ENCODE data around the gene FLRT2. TPM values are rescaled to one million over a fixed set of nuclear protein-coding genes. Genes with fewer than 3 reads are reported as not detected.

Gene FLRT2
- total RNA-seq, 1 experiment from 2014 or later, result 0.43 TPM

DNA sequence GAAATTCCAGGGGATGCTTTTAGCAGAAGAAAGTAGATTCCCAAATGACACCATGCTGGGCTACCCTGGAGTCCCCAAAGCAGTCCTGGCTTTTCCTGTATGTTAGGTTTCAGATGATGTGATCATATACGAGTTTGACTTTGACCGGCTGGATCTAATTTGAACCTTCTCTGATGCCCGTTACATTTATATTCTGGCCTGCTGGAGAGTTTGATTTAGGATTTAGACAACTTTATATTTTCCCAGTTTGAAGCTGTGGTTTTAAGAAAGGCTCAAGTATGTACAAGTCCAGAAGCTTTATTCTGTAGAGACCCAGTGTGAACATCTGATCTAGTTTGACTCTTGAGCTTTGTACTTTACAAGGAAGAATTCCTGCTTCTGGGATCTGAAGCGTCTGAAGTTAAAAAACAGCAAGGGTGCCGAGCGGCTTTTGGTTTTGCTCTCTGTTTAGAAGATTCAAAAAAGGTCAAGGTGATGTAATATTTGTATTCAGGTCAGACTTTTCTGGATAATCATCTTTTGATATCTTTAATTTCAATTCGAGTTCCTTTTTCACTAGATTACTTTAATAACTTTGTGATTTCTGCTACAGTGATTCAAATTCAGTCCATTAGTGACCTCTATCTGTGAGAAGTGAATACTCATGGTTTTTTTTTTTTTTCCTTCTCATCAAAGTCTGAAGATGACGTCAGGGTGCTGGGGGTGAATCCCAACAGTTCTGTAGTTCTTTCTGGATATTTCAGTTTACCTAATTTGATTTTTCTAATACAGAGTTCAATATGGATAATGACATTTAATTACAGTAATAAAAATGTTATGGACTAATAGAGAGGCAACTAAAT, 6.3 kb downstream of the FLRT2 start:
- no peak overlapping the region for H3K27ac Mint-ChIP-seq (ENCODE audit: unreplicated experiment)

GRCh38 chr14:85536833-85537190, 6.9 kb downstream of the FLRT2 start:
- DNase-seq, result no peak
- no peak for TF ChIP-seq CTCF (IDR thresholded peaks at IDR 0.05; ENCODE audit: insufficient read depth in 1 of 2, low read depth in 1 of 2, low read length in 1 of 2, severe bottlenecking in 1 of 2, unreplicated experiment in 1 of 2)
- no peaks in the 10 kb centered on the region for H3K36me3 Mint-ChIP-seq (ENCODE audit: insufficient read depth, unreplicated experiment)
- Histone ChIP-seq H3K9me3 (no peaks in the 10 kb centered on the region), H3K4me1 (no peaks in the 10 kb centered on the region; the same call in 1 of the 2 replicates), H3K36me3 (ENCODE audit: control insufficient read depth, insufficient read depth, low read length) (no peaks in the 10 kb centered on the region), H3K27me3 (replicated peaks; ENCODE audit: control insufficient read depth, insufficient read depth, low read length) (no peaks in the 10 kb centered on the region), H3K4me3 (ENCODE audit: low read depth, low read length) (no peak overlapping the region)
- BruUV-seq (replicated peaks), result no TSS peak
- ChIA-PET POLR2A (no interaction called here), CTCF (no interaction called here)
- intact Hi-C loops (cut with micrococcal nuclease; ENCODE audit: unreplicated experiment), result no loop called here
- no peaks in the 10 kb centered on the region for H3K27me3 Mint-ChIP-seq (ENCODE audit: insufficient read depth, unreplicated experiment)
- H3K4me3 Mint-ChIP-seq (ENCODE audit: unreplicated experiment), result no peak overlapping the region
- H3K4me1 Mint-ChIP-seq (ENCODE audit: low read depth, unreplicated experiment), result no peaks in the 10 kb centered on the region
- H3K9me3 Mint-ChIP-seq (ENCODE audit: unreplicated experiment), result peaks cover 9% of the 10 kb centered on the region
- H3K27ac Mint-ChIP-seq (ENCODE audit: unreplicated experiment), result no peak overlapping the region

More for the DNA sequence above, 6.3 kb downstream of the FLRT2 start:
- Mint-ChIP-seq H3K4me1 (ENCODE audit: low read depth, unreplicated experiment) (no peaks in the 10 kb centered on the region), H3K4me3 (ENCODE audit: unreplicated experiment) (no peak overlapping the region), H3K36me3 (ENCODE audit: insufficient read depth, unreplicated experiment) (no peaks in the 10 kb centered on the region), H3K27me3 (ENCODE audit: insufficient read depth, unreplicated experiment) (no peaks in the 10 kb centered on the region), H3K9me3 (ENCODE audit: unreplicated experiment) (peaks cover 9% of the 10 kb centered on the region)
- intact Hi-C loops (cut with micrococcal nuclease; ENCODE audit: unreplicated experiment), result no loop called here
- no TSS peak for BruUV-seq (replicated peaks)
- Histone ChIP-seq H3K4me3 (ENCODE audit: low read depth, low read length) (no peak overlapping the region), H3K36me3 (ENCODE audit: control insufficient read depth, insufficient read depth, low read length) (no peaks in the 10 kb centered on the region), H3K9me3 (0 out of 2 replicates have a peak, but pooled peaks cover 5% of the 10 kb centered on the region), H3K27me3 (replicated peaks; ENCODE audit: control insufficient read depth, insufficient read depth, low read length) (no peaks in the 10 kb centered on the region), H3K4me1 (no peaks in the 10 kb centered on the region; the same call in 1 of the 2 replicates)
- ChIA-PET CTCF (no interaction called here), POLR2A (no interaction called here)
- no peak for DNase-seq
- peak; percentile 34 to 46 for TF ChIP-seq CTCF (IDR thresholded peaks at IDR 0.05; ENCODE audit: insufficient read depth in 1 of 2, low read depth in 1 of 2, low read length in 1 of 2, severe bottlenecking in 1 of 2, unreplicated experiment in 1 of 2)

- BruUV-seq (replicated peaks), result no TSS peak
- ChIA-PET CTCF (no interaction called here), POLR2A (no interaction called here)
- H3K36me3 ChIP-seq (ENCODE audit: control insufficient read depth, insufficient read depth, low read length), result no peaks in the 10 kb centered on the region
- Mint-ChIP-seq H3K4me3 (ENCODE audit: unreplicated experiment) (no peak overlapping the region), H3K27ac (ENCODE audit: unreplicated experiment) (no peak overlapping the region), H3K4me1 (ENCODE audit: low read depth, unreplicated experiment) (no peaks in the 10 kb centered on the region), H3K9me3 (ENCODE audit: unreplicated experiment) (peaks cover 4% of the 10 kb centered on the region), H3K27me3 (ENCODE audit: insufficient read depth, unreplicated experiment) (no peaks in the 10 kb centered on the region), H3K36me3 (ENCODE audit: insufficient read depth, unreplicated experiment) (no peaks in the 10 kb centered on the region)
- no peaks in the 10 kb centered on the region for H3K27me3 ChIP-seq (replicated peaks; ENCODE audit: control insufficient read depth, insufficient read depth, low read length)
- TF ChIP-seq CTCF (IDR thresholded peaks at IDR 0.05; ENCODE audit: insufficient read depth in 1 of 2, low read depth in 1 of 2, low read length in 1 of 2, severe bottlenecking in 1 of 2, unreplicated experiment in 1 of 2), result no peak
- no peak for DNase-seq
- no peaks in the 10 kb centered on the region; the same call in 1 of the 2 replicates for H3K4me1 ChIP-seq
- intact Hi-C loops (cut with micrococcal nuclease; ENCODE audit: unreplicated experiment), result no loop called here
- H3K4me3 ChIP-seq (ENCODE audit: low read depth, low read length), result no peak overlapping the region
- no peaks in the 10 kb centered on the region for H3K9me3 ChIP-seq
Measured at GRCh38 chr14:85537526-85537925, 7.6 kb downstream of the FLRT2 start.

Data from Caco-2 (cell line).